ENCODE measurements around the gene PPP2R5C. TPM values are rescaled to one million over a fixed set of nuclear protein-coding genes. Genes with fewer than 3 reads are reported as not detected.

PPP2R5C gene
- total RNA-seq, 1 donor from 2014 or later: 71.5 TPM

- Mint-ChIP-seq H3K9me3 (ENCODE audit: unreplicated experiment) (no peaks in the 10 kb centered on the region), H3K27me3 (ENCODE audit: unreplicated experiment) (peaks cover 14% of the 10 kb centered on the region), H3K4me3 (ENCODE audit: unreplicated experiment) (no peak overlapping the region), H3K27ac (ENCODE audit: unreplicated experiment) (no peak overlapping the region), H3K36me3 (ENCODE audit: low read depth, unreplicated experiment) (peaks cover 3% of the 10 kb centered on the region), H3K4me1 (ENCODE audit: unreplicated experiment) (peaks cover 12% of the 10 kb centered on the region)
- DNase-seq (ENCODE audit: low spot score): no peak
- no peak for TF ChIP-seq CTCF (IDR thresholded peaks at IDR 0.05; ENCODE audit: unreplicated experiment)
Measured at GRCh38 chr14:101715210-101716076, 46.1 kb upstream of the PPP2R5C start.

DNA sequence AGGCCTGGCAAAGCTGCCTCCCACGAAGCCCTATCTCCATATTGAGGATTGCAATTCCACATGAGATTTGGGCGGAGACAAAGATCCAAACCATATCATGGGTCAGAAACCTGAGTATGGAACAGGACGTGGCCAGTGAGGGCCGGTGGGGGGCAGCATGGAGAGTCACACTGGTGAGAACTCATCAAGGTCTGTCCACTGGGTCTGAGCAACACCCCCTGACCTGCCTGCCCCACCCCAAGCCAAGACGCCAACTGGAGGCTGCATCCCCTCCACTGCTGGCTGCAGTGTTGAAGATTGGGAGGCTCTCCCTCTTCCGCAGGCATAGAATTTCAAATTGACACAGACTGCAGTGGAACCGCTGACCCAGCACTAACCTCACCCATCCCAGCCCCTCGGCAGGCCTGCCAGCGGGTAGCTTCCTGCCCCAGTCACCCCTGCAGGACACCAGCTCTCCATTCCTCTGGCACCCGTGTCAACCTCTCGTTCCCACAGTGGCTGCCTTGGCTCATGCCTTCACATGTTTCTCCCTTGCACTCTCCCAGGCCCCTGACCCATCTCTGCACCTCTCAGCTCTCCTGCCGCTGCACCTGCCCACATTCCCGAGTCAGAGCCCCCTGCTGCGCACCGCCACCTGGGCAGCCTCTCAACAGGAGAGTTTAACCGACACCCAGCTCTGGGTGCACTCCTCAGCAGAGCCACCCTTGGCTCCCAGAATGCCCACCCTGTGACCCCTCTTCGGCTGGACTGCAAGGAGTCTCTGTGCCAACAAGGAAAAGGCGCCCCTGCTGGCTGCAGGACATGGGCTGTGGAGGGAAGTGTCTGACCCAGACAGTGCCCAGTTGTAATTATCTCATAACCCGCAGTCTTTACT, 45.2 kb upstream of the PPP2R5C start:
- H3K27ac Mint-ChIP-seq (ENCODE audit: unreplicated experiment): no peak overlapping the region
- H3K4me1 Mint-ChIP-seq (ENCODE audit: unreplicated experiment): peaks cover 12% of the 10 kb centered on the region
- DNase-seq (ENCODE audit: low spot score): no peak

DNA sequence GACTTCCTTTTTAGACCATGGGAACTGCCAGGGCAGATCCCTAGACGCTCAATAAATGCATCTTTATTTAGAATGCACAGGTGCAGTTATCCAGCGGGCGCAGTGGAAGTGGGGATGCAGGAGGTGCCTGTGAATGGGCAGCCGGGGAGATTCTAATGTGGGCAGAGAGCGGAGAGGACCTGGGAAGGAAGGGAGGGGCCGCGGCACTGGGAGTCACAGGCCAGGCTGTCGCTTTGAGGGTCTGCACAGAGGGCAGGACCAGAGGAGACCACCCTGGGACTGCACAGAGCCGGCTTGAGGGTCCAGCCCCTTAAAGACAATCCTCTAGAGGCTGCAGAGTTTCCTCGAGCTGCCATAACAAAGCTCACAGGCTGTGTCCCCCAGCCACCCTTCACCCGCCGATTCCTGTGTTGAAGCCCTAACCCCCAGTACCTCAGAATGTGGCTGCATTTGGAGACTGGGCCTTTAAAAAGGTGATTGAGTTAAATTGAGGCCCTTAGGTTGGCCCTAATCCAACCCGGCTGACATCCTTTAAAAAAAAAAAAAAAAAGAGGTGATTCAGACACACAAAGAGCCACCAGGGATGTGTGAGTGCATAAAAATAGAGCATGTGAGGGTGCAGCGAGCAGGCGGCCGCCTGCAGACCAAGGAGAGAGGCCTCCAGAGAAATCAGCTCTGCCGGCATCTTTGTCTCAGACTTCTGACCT, 44.4 kb upstream of the PPP2R5C start:
- no peak for DNase-seq (ENCODE audit: low spot score)
- Mint-ChIP-seq H3K27me3 (ENCODE audit: unreplicated experiment) (peaks cover 14% of the 10 kb centered on the region), H3K27ac (ENCODE audit: unreplicated experiment) (no peak overlapping the region), H3K9me3 (ENCODE audit: unreplicated experiment) (no peaks in the 10 kb centered on the region), H3K36me3 (ENCODE audit: low read depth, unreplicated experiment) (peaks cover under 1% of the 10 kb centered on the region), H3K4me3 (ENCODE audit: unreplicated experiment) (no peak overlapping the region), H3K4me1 (ENCODE audit: unreplicated experiment) (peaks cover 16% of the 10 kb centered on the region)
- TF ChIP-seq CTCF (IDR thresholded peaks at IDR 0.05; ENCODE audit: unreplicated experiment): no peak

More for the DNA sequence above, 45.2 kb upstream of the PPP2R5C start:
- Mint-ChIP-seq H3K4me3 (ENCODE audit: unreplicated experiment) (no peak overlapping the region), H3K9me3 (ENCODE audit: unreplicated experiment) (no peaks in the 10 kb centered on the region), H3K36me3 (ENCODE audit: low read depth, unreplicated experiment) (no peaks in the 10 kb centered on the region), H3K27me3 (ENCODE audit: unreplicated experiment) (peaks cover 14% of the 10 kb centered on the region)
- no peak for TF ChIP-seq CTCF (IDR thresholded peaks at IDR 0.05; ENCODE audit: unreplicated experiment)

GRCh38 chr14:101717663-101718490, 43.6 kb upstream of the PPP2R5C start:
- H3K27me3 Mint-ChIP-seq (ENCODE audit: unreplicated experiment): peaks cover 14% of the 10 kb centered on the region
- H3K9me3 Mint-ChIP-seq (ENCODE audit: unreplicated experiment): no peaks in the 10 kb centered on the region
- DNase-seq (ENCODE audit: low spot score): no peak
- H3K4me1 Mint-ChIP-seq (ENCODE audit: unreplicated experiment): peaks cover 19% of the 10 kb centered on the region
- TF ChIP-seq CTCF (IDR thresholded peaks at IDR 0.05; ENCODE audit: unreplicated experiment): no peak
- H3K27ac Mint-ChIP-seq (ENCODE audit: unreplicated experiment): no peak overlapping the region
- H3K4me3 Mint-ChIP-seq (ENCODE audit: unreplicated experiment): no peak overlapping the region
- peaks cover 4% of the 10 kb centered on the region for H3K36me3 Mint-ChIP-seq (ENCODE audit: low read depth, unreplicated experiment)
